GM21619 (cell line): Measurements from ENCODE around the gene MINK1.
"Not testable (repeated sequence)": the region's sequence is repeated elsewhere in the genome, so short reads cannot be mapped to it uniquely, and the experiment has no call there.

Source experiments
- ATAC-seq: cut with Tn5 transposase; IDR thresholded peaks from one replicate; pipeline ENCODE4 v1.9.1; 2021; ENCODE audit not compliant: unreplicated experiment

The MINK1 gene

DNA sequence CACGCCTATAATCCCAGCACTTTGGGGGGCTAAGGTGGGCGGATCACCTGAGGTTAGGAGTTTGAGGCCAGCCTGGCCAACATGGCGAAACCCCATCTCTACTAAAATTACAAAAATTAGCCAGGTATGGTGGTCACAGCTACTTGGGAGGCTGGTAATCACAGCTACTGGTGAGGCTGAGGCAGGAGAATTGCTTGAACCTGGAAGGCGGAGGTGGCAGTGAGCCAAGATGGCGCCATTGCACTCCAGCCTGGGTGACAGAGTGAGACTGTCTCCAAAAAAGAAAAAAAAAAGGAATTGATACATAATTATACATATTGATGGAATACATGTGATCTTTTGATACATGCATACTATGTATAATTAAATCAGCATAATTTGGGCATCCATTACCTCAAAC is 34.4 kb downstream of the MINK1 start:
- not testable (repeated sequence) for ATAC-seq

DNA sequence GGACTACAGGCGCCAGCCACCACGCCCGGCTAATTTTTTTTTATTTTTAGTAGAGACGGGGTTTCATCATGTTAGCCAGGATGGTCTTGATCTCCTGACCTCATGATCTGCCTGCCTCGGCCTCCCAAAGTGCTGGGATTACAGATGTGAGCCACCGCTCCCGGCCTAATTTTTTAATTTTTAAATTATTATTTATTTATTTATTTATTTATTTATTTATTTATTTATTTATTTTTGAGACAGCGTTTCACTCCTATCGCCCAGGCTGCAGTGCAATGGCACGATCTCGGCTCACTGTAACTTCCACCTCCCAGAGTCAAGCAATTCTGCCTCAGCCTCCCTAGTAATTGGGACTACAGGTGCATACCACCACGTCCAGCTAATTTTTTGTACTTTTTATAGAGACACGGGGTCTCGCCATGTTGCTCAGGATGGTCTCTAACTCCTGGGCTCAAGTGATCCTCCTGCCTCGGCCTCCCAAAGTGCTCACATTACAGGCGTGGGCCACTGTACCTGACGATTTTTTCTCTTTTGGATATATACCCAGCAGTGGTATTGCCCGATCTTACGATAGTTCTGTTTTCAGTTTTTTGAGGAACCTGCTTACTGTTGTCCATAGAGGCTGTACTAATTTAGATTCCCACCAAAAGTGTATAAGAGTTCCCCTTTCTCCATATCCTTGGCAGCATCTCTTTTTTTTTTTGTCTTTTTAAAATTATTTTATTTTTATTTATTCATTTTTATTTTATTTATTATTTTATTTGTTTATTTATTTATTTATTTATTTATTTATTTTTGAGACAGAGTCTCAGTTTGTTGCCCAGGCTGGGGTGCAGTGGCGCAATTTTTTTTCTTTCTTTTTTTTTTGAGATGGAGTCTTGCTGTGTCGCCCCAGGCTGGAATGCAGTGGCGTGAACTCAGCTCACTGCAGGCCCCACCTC is 36.2 kb downstream of the MINK1 start:
- not testable (repeated sequence) for ATAC-seq

DNA sequence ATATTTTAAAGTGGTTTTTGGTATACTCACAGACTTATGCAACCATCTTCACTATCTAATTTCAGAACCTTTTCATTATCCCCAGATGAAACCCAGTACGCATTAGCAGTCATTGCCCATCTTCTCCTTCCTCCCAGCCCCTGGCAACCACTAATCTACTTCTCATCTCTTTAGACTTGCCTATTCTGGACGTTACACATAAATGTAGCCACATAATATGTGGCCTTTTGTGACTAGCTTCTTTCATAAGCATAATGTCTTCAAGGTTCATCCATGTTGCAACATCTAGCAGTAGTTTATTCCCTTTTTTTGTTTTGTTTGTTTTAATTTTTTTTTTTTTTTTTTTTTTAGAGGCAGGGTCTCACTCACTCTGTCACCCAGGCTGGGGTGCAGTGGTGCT is 37.7 kb downstream of the MINK1 start:
- ATAC-seq, result no peak

DNA sequence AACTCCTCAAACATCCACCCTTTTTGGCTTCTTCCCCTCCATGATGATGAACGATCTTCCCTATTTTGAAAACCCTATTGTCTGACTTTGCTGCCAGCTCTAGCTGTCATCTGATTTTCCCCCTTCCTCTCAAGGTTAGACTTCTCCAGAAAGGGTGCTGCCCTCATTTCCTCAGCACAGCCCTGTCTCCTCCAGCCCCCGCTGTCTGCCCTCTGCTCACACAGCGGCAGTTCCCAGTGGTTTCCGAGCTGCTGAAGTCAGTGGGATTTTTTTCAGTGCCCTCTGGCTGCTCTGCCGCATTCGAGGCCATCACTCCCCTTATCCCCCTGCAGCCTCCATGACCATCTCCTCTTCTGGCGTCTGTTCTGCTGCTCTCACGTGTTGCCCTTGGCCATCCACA is 39.6 kb downstream of the MINK1 start:
- ATAC-seq, result no peak

DNA sequence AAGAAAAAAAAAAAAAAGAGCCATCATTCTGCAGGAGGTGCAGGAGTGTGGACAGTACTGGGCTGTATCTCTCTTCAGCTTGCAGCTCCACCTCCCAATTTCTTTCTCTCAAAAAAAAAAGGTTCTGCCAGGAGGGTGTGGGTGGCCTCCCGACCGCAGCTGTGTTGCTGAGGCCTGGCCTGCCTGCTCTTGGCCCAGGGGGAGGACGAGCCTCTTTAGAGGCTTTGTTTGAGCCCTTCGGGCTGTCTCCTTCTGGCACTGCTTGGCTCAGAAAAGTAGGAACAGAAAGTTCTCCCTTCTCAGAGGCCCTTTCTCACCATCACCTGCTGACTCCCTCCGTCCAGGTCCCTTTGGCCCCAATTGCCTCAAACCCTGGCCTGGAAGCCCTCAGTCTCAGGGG is 43.9 kb downstream of the MINK1 start:
- ATAC-seq, result no peak

- ATAC-seq, result no peak
Measured at GRCh38 chr17:4879601-4880000, 46.5 kb downstream of the MINK1 start.

- no peak for ATAC-seq
Measured at GRCh38 chr17:4880857-4881256, 47.7 kb downstream of the MINK1 start.

GRCh38 chr17:4881761-4882555 is 48.8 kb downstream of the MINK1 start:
- no peak for ATAC-seq

DNA sequence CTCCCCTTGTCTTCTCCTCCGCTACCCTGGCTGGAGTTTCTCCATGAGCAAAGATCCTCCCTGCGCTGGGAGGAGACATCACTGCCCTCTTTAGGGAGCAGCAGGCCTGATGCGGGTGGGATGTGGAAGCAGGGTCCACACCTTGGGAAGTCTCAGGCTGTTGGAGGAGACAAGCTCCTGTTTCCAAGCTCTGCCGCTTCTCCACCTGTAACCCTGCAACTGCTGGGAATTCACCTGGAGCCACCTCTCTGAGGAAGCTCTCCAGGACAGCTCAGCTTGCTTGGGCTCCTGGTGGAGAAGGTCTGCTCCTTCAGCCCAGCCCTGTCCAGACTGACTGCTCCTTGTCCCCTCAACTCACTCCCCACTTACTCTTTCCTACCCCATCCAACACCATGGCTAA is 51.3 kb downstream of the MINK1 start:
- ATAC-seq, result no peak

GRCh38 chr17:4886830-4887229 is 53.7 kb downstream of the MINK1 start:
- no peak for ATAC-seq

DNA sequence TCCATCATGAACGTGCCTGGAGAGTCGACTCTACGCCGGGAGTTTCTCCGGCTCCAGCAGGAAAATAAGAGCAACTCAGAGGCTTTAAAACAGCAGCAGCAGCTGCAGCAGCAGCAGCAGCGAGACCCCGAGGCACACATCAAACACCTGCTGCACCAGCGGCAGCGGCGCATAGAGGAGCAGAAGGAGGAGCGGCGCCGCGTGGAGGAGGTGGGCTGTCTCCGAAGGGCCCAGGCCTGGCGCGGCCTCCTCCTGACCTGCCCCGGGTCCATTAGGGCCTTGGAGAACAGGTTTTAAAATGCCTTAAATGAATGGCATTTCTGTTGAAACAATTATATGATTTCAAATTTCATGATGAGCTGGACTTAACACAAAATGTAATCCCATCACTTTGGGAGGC is 54.4 kb downstream of the MINK1 start:
- ATAC-seq, result no peak

- ATAC-seq, result no peak
Measured at GRCh38 chr17:4891411-4892410, 58.6 kb downstream of the MINK1 start.

DNA sequence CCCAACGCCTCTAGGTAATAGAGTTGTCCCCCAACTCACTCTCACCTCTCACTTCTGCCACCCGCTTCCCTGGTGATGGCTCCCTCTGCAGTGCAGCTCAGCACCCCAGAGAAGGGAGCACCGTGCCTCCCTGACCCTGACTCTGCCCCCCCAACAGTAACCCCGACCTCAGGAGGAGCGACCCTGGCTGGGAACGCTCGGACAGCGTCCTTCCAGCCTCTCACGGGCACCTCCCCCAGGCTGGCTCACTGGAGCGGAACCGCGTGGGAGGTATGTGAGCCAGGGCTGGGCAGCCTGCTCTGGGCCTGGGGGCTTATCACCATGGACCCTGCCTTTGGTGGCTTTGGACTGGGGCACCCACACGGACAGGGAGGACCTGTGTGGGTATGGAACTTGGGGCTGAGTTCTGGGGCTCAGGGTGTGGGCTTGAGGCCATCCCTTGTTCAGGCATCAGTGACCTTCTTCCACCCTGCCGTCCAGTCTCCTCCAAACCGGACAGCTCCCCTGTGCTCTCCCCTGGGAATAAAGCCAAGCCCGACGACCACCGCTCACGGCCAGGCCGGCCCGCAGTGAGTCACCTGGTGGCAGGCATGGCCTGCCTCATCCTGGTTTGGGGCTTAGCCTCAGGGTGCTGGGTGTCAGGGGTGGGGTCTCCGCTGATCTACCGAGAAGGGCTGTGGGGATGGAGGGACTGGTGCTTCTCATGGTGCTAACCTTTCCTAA is 59.5 kb downstream of the MINK1 start:
- ATAC-seq, result no peak

GRCh38 chr17:4893272-4893671 is 60.1 kb downstream of the MINK1 start:
- ATAC-seq, result no peak

DNA sequence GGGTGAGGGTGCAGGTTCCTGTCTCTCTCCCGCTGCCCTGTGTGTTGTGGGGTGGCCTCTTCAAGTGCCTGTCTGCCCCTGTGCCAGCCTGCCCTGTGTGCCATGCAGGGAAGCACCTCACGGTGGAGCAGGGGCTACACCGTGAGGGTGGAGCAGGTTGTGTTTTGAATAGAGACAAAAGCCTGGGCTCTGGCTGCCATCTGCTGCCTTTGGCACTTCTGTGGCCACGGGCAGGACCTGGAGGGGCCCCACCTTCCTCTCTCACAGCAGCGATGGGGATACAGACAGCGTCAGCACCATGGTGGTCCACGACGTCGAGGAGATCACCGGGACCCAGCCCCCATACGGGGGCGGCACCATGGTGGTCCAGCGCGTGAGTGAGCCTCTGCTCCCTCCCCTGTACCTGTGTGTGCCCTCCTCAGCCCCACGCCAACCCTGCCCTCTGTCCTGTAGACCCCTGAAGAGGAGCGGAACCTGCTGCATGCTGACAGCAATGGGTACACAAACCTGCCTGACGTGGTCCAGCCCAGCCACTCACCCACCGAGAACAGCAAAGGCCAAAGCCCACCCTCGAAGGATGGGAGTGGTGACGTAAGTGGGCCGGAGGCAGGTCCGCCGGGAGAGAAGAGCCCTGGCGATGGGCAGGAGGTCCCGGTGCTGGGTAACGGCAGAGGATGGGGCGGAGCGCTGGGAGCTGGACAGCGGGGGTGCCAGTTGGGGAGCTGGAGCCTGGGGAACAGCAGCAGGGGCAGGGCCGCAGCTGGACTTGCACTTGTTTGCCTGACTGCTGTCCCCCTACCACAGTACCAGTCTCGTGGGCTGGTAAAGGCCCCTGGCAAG is 60.8 kb downstream of the MINK1 start:
- no peak for ATAC-seq

DNA sequence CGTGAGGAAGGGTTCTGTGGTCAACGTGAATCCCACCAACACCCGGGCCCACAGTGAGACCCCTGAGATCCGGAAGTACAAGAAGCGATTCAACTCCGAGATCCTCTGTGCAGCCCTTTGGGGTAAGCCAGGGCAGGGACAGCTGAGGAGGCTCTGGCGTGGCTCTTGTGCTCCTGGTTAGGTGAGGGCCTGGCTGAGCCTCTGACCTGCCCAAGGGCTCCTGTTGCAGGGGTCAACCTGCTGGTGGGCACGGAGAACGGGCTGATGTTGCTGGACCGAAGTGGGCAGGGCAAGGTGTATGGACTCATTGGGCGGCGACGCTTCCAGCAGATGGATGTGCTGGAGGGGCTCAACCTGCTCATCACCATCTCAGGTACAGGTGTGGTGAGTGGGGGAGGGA is 62.0 kb downstream of the MINK1 start:
- ATAC-seq, result no peak

DNA sequence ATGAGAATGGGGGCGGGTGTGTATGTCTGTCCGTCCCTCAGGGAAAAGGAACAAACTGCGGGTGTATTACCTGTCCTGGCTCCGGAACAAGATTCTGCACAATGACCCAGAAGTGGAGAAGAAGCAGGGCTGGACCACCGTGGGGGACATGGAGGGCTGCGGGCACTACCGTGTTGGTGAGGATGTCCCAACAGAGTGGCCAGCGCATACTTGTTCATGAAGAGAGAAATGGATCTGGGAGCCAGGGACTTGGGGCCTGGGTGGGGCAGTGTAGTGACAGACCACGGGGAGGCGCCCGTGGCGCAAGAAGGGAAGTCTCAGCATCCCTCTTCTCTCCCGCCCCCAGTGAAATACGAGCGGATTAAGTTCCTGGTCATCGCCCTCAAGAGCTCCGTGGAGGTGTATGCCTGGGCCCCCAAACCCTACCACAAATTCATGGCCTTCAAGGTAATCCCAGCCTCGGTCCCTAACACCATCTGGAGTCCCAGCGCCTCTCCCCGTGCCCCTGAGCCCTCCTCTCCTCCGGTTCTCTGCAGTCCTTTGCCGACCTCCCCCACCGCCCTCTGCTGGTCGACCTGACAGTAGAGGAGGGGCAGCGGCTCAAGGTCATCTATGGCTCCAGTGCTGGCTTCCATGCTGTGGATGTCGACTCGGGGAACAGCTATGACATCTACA is 62.7 kb downstream of the MINK1 start:
- no peak for ATAC-seq

DNA sequence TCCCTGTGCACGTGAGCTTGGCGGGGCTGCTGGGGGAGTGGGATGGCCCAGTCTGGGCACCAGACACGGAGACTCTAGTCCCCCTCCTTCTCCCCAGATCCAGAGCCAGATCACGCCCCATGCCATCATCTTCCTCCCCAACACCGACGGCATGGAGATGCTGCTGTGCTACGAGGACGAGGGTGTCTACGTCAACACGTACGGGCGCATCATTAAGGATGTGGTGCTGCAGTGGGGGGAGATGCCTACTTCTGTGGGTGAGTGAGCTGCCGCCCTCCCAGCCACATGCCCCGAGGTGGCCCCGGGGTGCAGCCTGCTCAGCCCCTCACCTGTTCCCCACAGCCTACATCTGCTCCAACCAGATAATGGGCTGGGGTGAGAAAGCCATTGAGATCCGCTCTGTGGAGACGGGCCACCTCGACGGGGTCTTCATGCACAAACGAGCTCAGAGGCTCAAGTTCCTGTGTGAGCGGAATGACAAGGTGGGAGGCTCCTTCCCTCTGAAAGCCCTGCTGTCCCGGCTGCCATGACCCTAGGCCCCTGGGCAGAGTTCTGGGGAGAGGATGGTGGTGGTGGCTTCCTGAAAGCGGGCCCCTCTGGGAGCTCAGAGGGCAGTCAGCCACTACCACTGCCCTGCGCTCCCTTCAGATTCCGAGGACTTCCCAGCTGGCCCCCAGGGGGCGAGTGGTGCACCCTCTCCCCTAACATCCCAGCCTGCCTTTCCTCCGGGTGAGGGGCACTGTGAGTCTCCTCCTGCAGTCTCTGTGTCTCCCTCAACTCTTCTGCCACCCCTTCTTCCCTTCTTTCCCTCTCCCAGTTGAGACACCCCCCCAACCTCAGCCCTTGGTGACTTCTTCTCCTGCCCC is 63.4 kb downstream of the MINK1 start:
- ATAC-seq, result no peak
